ENCODE results near the gene CEP170B. TPM values are rescaled to one million over a fixed set of nuclear protein-coding genes. Genes with fewer than 3 reads are reported as not detected.
A peak's percentile ranks its signal among the peaks of the same experiment; 100 is the strongest.

The CEP170B gene
- total and polyA plus RNA-seq, 2 of the 8 experiments (the other 6 are each of a cell fraction or from before 2014, with no cell fraction given): 9.1 to 33.8 TPM

DNA sequence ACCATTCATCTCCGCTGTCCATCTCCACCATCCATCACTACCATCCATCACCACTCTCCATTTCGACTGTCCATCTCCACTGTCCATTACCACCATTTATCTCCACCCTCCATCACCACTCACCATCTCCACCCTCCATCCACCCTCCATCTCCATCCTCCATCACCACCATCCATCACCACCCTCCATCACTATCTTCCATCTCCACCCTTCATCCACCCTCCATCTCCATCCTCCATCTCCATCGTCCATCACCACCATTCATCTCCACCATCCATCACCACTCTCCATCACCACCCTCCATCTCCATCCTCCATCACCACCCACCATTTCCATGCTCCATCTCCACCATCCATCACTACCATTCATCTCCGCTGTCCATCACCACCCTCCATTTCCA is 5.2 kb upstream of the CEP170B start:
- no peak overlapping the region for H2BK120ac ChIP-seq (replicated peaks; ENCODE audit: low read depth, low read length)
- H3K14ac ChIP-seq (ENCODE audit: insufficient read length): no peak overlapping the region
- no peak overlapping the region for H3K4me3 ChIP-seq (ENCODE audit: extremely low read depth in 1 of 4, insufficient read depth in 2 of 4, low read depth in 3 of 4, low read length in 4 of 4)
- H2AK5ac ChIP-seq (ENCODE audit: low read depth, low read length): peak overlapping the region; percentile 24; the same call in 1 of the 2 replicates
- 94 to 100% methylated on average over 3 to 4 of the region's 4 CpGs for WGBS, 2 experiments (ENCODE audit: extremely low coverage in 1 of 2, insufficient coverage in 1 of 2, insufficient read length in 1 of 2, insufficient replicate concordance in 2 of 2, low coverage in 1 of 2, low lambda C conversion rate in 2 of 2, missing lambda C conversion rate in 1 of 2)
- no peak overlapping the region for H2BK20ac ChIP-seq (ENCODE audit: low read length)
- H3K27ac ChIP-seq (ENCODE audit: low read depth, low read length): no peak overlapping the region
- H3K4ac ChIP-seq (replicated peaks; ENCODE audit: insufficient read length, low read depth, low read length): no peak overlapping the region
- H3K4me2 ChIP-seq (ENCODE audit: insufficient read depth in 1 of 2, low read depth in 2 of 2, low read length in 2 of 2): no peak overlapping the region
- DNase-seq (ENCODE audit: low read depth in 1 of 2, low spot score in 2 of 2) (no peak), FAIRE-seq (no peak)
- ChIA-PET POLR2A (ENCODE audit: partially characterized antibody) (no interaction called here), CTCF (ENCODE audit: partially characterized antibody) (no interaction called here)
- peaks cover 0 to 13% (median 5%) of the 10 kb centered on the region in 4 experiments; a peak in 5 of 7 replicates for H3K4me1 ChIP-seq (replicated peaks in 1 of 4; ENCODE audit: control insufficient read depth in 3 of 4, insufficient read depth in 4 of 4, low read length in 3 of 4)
- no peak overlapping the region for H2AFZ ChIP-seq (ENCODE audit: low read length)
- peaks cover 42% of the 10 kb centered on the region; the same call in 1 of the 2 replicates for H3K23me2 ChIP-seq (ENCODE audit: low read depth, low read length)
- no peak overlapping the region for H3K18ac ChIP-seq (ENCODE audit: extremely low read depth, low read length)
- H2BK5ac ChIP-seq (ENCODE audit: low read depth, low read length): no peak overlapping the region
- no peak overlapping the region for H3K23ac ChIP-seq (ENCODE audit: insufficient read length)
- H4K20me1 ChIP-seq (replicated peaks in 1 of 2; ENCODE audit: control insufficient read depth in 1 of 2, insufficient read depth in 2 of 2, low read length in 2 of 2): peaks cover 6 to 21% of the 10 kb centered on the region in 2 experiments
- peaks cover 0 to 38% of the 10 kb centered on the region in 2 experiments; a peak in 3 of 4 replicates for H3K79me2 ChIP-seq (ENCODE audit: control insufficient read depth in 1 of 2, insufficient read depth in 2 of 2, low read length in 2 of 2)
- H3K9me3 ChIP-seq (ENCODE audit: insufficient read depth in 2 of 2, low read depth in 1 of 2, low read length in 1 of 2): peaks cover 0 to 12% of the 10 kb centered on the region in 2 experiments; a peak in 1 of 4 replicates
- no peak overlapping the region for H4K8ac ChIP-seq (ENCODE audit: extremely low read depth, insufficient read depth, low read length)
- H3K27me3 ChIP-seq (replicated peaks in 1 of 4; ENCODE audit: control insufficient read depth in 3 of 4, extremely low read depth in 1 of 4, insufficient read depth in 3 of 4, low read length in 3 of 4): no peaks in the 10 kb centered on the region
- no peak overlapping the region for H4K5ac ChIP-seq (ENCODE audit: insufficient read length, low read depth, low read length)
- H3K36me3 ChIP-seq (ENCODE audit: control insufficient read depth in 2 of 4, insufficient read depth in 4 of 4, low read length in 3 of 4): peaks cover 0 to 9% (median under 1%) of the 10 kb centered on the region in 4 experiments; a peak in 2 of 8 replicates
- H3K79me1 ChIP-seq (ENCODE audit: low read depth, low read length): peaks cover 24% of the 10 kb centered on the region
- no peak overlapping the region for H3K56ac ChIP-seq (replicated peaks; ENCODE audit: insufficient read length, low read depth, low read length)
- H2BK15ac ChIP-seq (ENCODE audit: low read length): no peak overlapping the region
- H2BK12ac ChIP-seq (ENCODE audit: low read depth, low read length): no peak overlapping the region
- no peak overlapping the region for H3K9ac ChIP-seq (replicated peaks in 1 of 4; ENCODE audit: extremely low read depth in 1 of 4, low read depth in 3 of 4, low read length in 3 of 4)
- no peak overlapping the region for H4K91ac ChIP-seq (replicated peaks; ENCODE audit: insufficient read length, low read length)
- TF ChIP-seq CREB1 (IDR thresholded peaks at IDR 0.05) (no peak), TAF1 (IDR thresholded peaks at IDR 0.05; ENCODE audit: low read depth, low read length) (no peak), KDM4A (IDR thresholded peaks at IDR 0.05; ENCODE audit: low read depth, low read length, severe bottlenecking) (no peak), CHD2 (IDR thresholded peaks at IDR 0.05; ENCODE audit: low read length) (no peak)
- TF ChIP-seq, protein P1, sequence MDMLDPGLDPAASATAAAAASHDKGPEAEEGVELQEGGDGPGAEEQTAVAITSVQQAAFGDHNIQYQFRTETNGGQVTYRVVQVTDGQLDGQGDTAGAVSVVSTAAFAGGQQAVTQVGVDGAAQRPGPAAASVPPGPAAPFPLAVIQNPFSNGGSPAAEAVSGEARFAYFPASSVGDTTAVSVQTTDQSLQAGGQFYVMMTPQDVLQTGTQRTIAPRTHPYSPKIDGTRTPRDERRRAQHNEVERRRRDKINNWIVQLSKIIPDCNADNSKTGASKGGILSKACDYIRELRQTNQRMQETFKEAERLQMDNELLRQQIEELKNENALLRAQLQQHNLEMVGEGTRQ (IDR thresholded peaks at IDR 0.05; ENCODE audit: low read length): no peak

All from H1 (cell line).